ENCODE data around the gene DHX57.
A peak's percentile ranks its signal among the peaks of the same experiment; 100 is the strongest.

DHX57 gene

DNA sequence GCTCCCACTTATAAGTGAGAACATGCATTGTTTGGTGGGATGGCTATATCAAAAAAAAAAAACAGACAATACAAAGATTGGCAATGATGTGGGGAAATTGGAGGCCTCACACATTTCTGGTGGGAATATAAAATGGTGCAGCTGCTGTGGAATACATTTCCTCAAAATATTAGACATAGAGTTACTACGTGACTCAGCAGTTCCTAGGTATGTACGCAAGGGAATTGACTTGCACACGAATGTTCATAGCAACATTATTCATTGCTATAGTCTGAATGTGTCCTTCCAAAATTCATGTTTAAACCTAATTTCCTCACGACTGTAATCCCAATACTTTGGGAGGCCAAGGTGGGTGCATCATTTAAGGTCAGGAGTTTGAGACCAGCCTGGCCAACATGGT is 11.6 kb upstream of the DHX57 start:
- Histone ChIP-seq H3K4me3 (ENCODE audit: low read length) (no peak overlapping the region), H3K79me2 (ENCODE audit: control insufficient read depth, low read length) (no peaks in the 10 kb centered on the region), H3K36me3 (ENCODE audit: control insufficient read depth, low read length) (no peaks in the 10 kb centered on the region), H3K27ac (ENCODE audit: low read depth, low read length) (no peak overlapping the region), H3K27me3 (ENCODE audit: control insufficient read depth, low read length) (no peaks in the 10 kb centered on the region), H4K20me1 (ENCODE audit: control insufficient read depth, insufficient read depth, low read depth, low read length) (no peaks in the 10 kb centered on the region), H3K9me3 (ENCODE audit: control insufficient read depth, insufficient read depth, low read length) (no peaks in the 10 kb centered on the region), H3K4me1 (ENCODE audit: control insufficient read depth, low read length) (no peaks in the 10 kb centered on the region), H3K4me2 (ENCODE audit: low read length) (no peak overlapping the region), H3K9me2 (replicated peaks; ENCODE audit: control insufficient read depth, low read length) (no peaks in the 10 kb centered on the region), H3F3A (ENCODE audit: control insufficient read depth, insufficient read depth) (no peaks in the 10 kb centered on the region)
- TF ChIP-seq, protein P1, sequence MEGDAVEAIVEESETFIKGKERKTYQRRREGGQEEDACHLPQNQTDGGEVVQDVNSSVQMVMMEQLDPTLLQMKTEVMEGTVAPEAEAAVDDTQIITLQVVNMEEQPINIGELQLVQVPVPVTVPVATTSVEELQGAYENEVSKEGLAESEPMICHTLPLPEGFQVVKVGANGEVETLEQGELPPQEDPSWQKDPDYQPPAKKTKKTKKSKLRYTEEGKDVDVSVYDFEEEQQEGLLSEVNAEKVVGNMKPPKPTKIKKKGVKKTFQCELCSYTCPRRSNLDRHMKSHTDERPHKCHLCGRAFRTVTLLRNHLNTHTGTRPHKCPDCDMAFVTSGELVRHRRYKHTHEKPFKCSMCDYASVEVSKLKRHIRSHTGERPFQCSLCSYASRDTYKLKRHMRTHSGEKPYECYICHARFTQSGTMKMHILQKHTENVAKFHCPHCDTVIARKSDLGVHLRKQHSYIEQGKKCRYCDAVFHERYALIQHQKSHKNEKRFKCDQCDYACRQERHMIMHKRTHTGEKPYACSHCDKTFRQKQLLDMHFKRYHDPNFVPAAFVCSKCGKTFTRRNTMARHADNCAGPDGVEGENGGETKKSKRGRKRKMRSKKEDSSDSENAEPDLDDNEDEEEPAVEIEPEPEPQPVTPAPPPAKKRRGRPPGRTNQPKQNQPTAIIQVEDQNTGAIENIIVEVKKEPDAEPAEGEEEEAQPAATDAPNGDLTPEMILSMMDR (IDR thresholded peaks at IDR 0.05; ENCODE audit: low read depth, low read length, poor library complexity, severe bottlenecking) = no peak
- no peak for TF ChIP-seq EZH2phosphoT487 (IDR thresholded peaks at IDR 0.05; ENCODE audit: borderline replicate concordance, low read length)

DNA sequence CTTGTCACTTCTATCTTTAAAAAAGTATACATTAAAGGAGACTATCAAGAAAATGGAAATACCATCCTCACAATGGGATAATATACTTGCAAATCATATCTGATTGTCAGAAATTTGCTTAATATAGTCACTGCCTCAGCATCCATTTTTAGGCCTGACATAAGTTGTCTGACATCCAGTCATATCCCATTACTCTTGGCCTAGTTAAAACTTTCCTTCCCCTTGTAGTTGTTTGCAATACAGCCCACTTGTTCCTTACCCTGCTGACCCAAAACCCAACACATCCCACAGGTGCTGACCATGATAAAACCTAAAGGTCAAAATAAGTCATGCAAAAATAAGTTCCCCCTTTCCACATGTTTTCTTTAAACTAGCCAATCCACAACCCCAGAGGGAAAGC is 10.3 kb upstream of the DHX57 start:
- no peak overlapping the region for H3K4me3 ChIP-seq (ENCODE audit: low read length)

DNA sequence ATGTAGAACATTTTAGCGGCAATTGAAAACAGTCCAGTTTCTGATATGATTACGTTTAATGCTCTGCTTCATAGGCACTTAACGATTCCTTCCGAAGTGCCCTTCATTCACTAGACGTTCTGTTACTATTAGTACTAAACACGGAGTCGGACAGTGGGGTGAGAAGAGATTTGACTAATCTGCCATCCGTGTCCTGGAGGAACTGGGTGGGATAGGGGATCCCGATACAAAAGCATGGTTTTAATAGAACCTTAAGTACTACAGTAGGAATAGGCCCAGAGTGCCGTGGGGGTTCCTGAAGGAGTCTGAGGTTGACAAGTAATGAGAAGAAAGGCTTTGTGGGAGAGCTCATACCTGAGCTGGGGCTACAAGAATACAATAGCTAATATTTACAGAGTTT is 673 bp upstream of the DHX57 start:
- Histone ChIP-seq H3K27ac (ENCODE audit: low read depth, low read length) (no peak overlapping the region), H3K4me2 (ENCODE audit: low read length) (peak overlapping the region; percentile 91), H4K20me1 (ENCODE audit: control insufficient read depth, insufficient read depth, low read depth, low read length) (no peaks in the 10 kb centered on the region), H3K27me3 (ENCODE audit: control insufficient read depth, low read length) (no peaks in the 10 kb centered on the region), H3F3A (ENCODE audit: control insufficient read depth, insufficient read depth) (no peaks in the 10 kb centered on the region), H3K4me1 (ENCODE audit: control insufficient read depth, low read length) (peaks cover 13% of the 10 kb centered on the region), H3K4me3 (ENCODE audit: low read length) (peak overlapping the region; percentile 90), H3K36me3 (ENCODE audit: control insufficient read depth, low read length) (no peaks in the 10 kb centered on the region), H3K9me2 (replicated peaks; ENCODE audit: control insufficient read depth, low read length) (no peaks in the 10 kb centered on the region), H3K9me3 (ENCODE audit: control insufficient read depth, insufficient read depth, low read length) (no peaks in the 10 kb centered on the region), H3K79me2 (ENCODE audit: control insufficient read depth, low read length) (peaks cover 16% of the 10 kb centered on the region)
- TF ChIP-seq, protein P1 (IDR thresholded peaks at IDR 0.05; ENCODE audit: low read depth, low read length, poor library complexity, severe bottlenecking) = no peak
- TF ChIP-seq EZH2phosphoT487 (IDR thresholded peaks at IDR 0.05; ENCODE audit: borderline replicate concordance, low read length) = no peak

More for the DNA sequence above, 10.3 kb upstream of the DHX57 start:
- H4K20me1 ChIP-seq (ENCODE audit: control insufficient read depth, insufficient read depth, low read depth, low read length) = no peaks in the 10 kb centered on the region
- no peak for TF ChIP-seq EZH2phosphoT487 (IDR thresholded peaks at IDR 0.05; ENCODE audit: borderline replicate concordance, low read length)
- TF ChIP-seq, protein P1 (IDR thresholded peaks at IDR 0.05; ENCODE audit: low read depth, low read length, poor library complexity, severe bottlenecking) = no peak
- H3K9me3 ChIP-seq (ENCODE audit: control insufficient read depth, insufficient read depth, low read length) = no peaks in the 10 kb centered on the region
- no peaks in the 10 kb centered on the region for H3K27me3 ChIP-seq (ENCODE audit: control insufficient read depth, low read length)
- no peaks in the 10 kb centered on the region for H3F3A ChIP-seq (ENCODE audit: control insufficient read depth, insufficient read depth)
- no peaks in the 10 kb centered on the region for H3K9me2 ChIP-seq (replicated peaks; ENCODE audit: control insufficient read depth, low read length)
- no peak overlapping the region for H3K4me2 ChIP-seq (ENCODE audit: low read length)
- H3K79me2 ChIP-seq (ENCODE audit: control insufficient read depth, low read length) = no peaks in the 10 kb centered on the region
- H3K4me1 ChIP-seq (ENCODE audit: control insufficient read depth, low read length) = no peaks in the 10 kb centered on the region
- H3K27ac ChIP-seq (ENCODE audit: low read depth, low read length) = no peak overlapping the region
- no peaks in the 10 kb centered on the region for H3K36me3 ChIP-seq (ENCODE audit: control insufficient read depth, low read length)

DNA sequence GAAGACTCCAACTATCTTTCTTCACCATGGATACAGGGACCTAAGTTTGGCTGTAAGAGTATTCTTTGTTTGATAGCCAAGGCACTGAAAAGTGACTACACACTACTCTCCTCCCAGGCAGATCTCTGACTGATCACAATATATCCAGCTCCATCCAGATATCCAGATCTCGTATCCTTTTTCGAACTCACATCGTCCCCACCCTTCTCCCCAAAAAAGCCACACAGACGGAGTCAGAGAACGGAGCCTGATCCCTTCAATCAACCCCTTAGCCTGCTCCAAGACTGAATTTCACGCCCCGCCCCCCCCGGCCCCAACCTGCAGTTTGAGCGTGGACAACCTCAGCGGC is 533 bp downstream of the DHX57 start:
- H3F3A ChIP-seq (ENCODE audit: control insufficient read depth, insufficient read depth) = no peaks in the 10 kb centered on the region
- peaks cover 13% of the 10 kb centered on the region for H3K4me1 ChIP-seq (ENCODE audit: control insufficient read depth, low read length)
- TF ChIP-seq, protein P1 (IDR thresholded peaks at IDR 0.05; ENCODE audit: low read depth, low read length, poor library complexity, severe bottlenecking) = no peak
- TF ChIP-seq EZH2phosphoT487 (IDR thresholded peaks at IDR 0.05; ENCODE audit: borderline replicate concordance, low read length) = no peak
- H3K9me2 ChIP-seq (replicated peaks; ENCODE audit: control insufficient read depth, low read length) = no peaks in the 10 kb centered on the region
- peaks cover 16% of the 10 kb centered on the region for H3K79me2 ChIP-seq (ENCODE audit: control insufficient read depth, low read length)
- H3K4me3 ChIP-seq (ENCODE audit: low read length) = peak overlapping the region; percentile 90
- H3K27ac ChIP-seq (ENCODE audit: low read depth, low read length) = no peak overlapping the region
- H3K27me3 ChIP-seq (ENCODE audit: control insufficient read depth, low read length) = no peaks in the 10 kb centered on the region
- H3K9me3 ChIP-seq (ENCODE audit: control insufficient read depth, insufficient read depth, low read length) = no peaks in the 10 kb centered on the region
- no peaks in the 10 kb centered on the region for H3K36me3 ChIP-seq (ENCODE audit: control insufficient read depth, low read length)
- H4K20me1 ChIP-seq (ENCODE audit: control insufficient read depth, insufficient read depth, low read depth, low read length) = no peaks in the 10 kb centered on the region
- H3K4me2 ChIP-seq (ENCODE audit: low read length) = peak overlapping the region; percentile 91
